Embryonic facial prominence (tissue), 1 donor: Measurements from ENCODE around the gene SREBF2.
"Not testable (repeated sequence)": the region's sequence is repeated elsewhere in the genome, so short reads cannot be mapped to it uniquely, and the experiment has no call there.

Source experiments
- DNase-seq: peaks from one replicate; pipeline ENCODE4 v3.0.0-alpha.2; 2016; ENCODE audit errors: extremely low spot score

Gene SREBF2

DNA sequence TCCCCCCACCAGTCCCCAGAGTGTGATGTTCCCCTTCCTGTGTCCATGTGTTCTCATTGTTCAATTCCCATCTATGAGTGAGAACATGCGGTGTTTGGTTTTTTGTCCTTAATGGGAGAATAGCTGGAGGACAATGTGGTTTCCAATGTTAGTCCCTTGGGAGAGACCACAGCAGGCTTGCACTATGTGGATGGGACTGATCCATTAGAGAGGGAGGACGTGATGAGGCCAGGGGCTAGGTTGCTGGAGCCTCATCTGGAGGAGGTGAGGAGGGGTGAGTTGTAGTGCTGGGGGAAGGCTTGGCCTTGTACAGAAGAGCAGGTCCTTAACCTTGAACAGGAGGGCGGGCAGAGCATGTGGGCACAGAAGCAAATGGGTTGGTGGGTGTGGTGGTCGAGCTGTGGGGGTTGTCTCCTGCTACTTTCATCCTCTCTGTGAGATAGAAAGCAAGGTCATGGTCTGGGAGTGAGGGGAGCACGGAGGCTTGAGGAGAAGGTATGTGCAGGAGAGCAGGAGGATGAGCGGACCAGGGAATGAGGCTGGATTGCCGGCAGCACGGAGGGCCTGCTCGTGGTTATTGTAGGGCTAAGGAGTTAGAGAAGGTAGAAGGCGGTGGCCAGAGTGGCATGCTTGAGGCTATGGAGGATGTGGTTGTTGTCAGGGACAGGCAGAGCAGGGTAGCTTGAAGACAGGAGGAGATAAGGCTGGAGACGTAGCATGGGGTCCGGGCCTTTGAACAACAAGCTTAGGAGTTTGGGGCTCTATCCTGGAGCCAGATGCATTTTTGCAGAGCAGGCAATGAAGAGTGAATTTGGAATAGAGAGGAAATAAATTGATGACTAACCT is 11.2 kb upstream of the SREBF2 start:
- no peak for DNase-seq

DNA sequence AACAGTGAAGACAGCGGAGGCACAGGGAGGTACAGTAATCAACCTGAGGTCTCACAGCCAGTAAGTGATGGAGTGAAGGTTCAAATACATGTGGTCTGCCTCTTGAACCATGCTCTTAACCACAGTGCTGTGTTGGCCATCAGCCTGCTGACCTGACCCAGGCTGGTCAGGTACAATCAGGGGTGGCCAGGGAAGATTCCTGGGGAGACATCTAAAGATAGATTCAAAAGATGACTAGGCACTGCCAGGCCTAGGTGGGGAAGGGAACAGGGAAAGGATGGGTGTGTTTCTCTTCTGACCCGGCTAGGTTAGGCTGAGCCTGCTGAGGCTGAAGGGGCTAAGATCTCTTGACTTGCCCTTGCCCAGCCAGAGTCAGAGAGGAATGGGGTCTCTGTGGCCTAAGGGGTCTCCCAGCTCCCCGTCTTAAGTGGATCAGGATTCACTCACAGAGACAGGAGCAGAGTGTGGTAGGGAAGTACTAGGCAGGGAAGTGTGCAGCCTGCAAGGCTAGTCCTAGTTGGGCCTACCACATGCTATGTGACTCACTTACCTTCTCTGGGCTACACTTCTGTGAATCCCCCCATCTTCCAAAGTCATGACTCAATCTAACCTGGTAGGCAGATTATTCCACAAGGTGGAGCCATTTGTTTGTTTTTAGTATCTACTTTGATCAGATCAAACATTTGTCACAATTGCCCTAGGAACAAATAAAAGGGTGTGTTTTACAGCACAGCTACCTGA is 10.4 kb upstream of the SREBF2 start:
- no peak for DNase-seq

DNA sequence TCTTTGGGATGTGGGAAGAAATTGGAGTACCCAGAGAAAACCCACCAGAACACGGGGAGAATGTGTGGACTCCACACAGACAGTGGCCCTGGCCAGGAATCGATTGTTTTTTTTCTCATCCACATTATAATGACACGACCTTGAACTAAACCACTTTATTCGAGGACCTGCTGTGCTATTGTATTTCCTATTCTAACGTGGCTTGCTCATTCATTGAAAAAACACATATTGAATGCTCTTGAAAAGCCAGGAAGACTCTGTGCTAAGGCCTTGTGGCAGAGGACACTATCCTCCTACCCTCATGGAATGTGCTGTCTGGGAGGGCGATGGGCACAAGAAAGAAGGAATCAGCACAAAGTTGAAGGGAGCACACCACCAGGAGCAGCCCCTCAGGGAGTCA is 9.1 kb upstream of the SREBF2 start:
- DNase-seq, result no peak

DNA sequence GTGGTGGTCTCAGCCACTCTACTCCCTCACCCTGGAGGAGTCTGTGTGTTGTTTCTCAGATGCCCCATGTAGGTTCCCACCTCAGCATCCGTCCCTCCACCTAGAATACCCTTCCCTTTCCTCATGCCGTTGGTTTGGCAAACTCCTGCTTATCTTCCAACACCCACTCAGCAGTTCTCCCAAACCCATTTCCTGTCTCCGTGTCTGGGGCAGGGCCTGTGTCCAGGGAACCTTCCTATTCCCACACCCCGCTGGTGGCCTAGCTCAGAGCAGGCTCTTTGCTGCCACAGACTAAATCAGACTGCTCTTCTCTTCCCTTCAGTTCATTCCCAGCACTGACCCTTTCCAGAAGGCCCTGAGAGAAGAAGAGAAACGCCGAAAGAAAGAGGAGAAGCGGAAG is 7.5 kb upstream of the SREBF2 start:
- DNase-seq, result no peak

DNA sequence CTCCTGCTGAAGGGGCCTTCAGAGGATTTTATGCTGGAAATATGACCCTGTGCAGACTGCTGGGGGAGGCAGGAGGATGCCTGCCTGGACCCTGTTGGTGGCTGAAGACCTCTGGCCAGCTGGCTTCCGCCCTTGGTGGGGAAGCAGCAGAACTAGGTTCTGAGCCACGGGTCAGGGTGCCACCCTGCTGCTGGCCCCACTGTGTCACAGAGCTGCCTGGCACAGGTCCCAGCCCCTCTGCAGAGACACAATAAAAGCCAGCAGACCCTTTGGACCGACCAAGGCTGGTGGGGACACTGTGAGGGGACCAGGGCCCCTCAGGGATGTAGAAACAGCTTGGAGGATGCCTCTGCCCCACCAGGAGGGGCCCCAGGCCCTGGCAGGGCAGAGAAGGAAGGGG is 6.9 kb upstream of the SREBF2 start:
- DNase-seq, result no peak

DNA sequence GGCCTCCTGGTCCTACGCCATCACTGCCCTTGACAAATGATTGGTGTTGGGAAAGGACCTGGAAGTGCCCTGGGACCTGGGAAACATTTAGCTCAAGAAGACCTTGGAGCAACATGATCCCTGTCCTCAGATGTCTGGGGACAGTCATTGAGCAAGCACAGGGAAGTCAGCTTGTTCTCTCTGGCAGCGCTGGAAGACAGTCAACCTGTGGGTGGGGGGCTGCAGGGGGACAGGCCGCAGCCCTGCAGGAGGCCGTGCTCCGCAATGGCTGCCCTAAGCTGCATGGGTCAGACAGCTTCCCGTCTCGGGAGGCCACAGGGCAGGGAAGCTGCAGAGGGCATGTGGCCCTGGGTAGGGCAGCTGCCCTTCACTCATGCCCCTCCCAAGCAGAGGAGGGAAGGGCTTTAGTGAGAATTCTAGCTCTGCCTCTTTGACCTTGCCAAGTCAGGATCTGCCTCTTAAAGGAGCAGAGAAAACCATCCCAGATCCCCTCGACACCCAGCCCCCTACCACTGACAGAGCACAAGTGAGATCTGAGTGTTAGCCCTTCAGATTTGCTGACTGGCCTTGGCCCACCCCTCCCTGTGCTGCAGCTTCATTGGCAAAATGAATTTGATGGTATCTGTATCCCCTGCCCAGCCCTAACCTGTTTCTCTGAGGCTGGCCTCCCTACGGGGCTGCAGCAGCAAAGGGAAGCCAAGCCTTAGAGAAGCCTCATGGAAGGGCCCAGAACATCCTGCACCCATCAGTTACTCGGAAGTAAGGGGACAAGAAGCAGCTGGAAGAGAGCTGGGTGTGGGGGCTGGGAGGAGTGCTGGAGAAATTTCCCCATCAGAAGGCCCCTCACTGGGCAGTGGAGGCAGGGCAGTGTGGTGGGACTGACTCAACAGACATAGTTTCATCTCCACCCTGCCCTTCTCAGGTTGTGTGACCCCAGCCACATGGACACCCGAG is 6.2 kb upstream of the SREBF2 start:
- DNase-seq, result no peak

DNA sequence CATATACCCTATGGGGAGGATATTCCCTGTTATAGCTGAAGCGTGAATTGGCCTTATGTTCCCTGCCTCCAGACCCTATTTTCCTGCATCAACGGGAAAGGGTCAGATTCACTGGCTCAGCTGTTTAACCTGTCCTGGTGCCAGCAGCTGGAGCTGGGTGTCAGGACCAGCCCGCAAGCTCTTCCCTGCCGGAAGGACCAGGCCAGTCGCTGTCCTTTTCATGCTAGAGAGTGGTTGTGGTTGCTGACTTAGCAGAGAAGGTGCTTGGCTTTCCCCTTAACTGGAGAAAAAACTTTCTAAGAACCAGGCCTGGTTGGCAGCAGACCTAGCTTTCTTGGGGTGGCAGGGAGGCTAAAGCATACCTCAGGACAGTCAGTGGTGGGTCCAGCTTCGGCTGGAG is 5.2 kb upstream of the SREBF2 start:
- DNase-seq, result no peak

DNA sequence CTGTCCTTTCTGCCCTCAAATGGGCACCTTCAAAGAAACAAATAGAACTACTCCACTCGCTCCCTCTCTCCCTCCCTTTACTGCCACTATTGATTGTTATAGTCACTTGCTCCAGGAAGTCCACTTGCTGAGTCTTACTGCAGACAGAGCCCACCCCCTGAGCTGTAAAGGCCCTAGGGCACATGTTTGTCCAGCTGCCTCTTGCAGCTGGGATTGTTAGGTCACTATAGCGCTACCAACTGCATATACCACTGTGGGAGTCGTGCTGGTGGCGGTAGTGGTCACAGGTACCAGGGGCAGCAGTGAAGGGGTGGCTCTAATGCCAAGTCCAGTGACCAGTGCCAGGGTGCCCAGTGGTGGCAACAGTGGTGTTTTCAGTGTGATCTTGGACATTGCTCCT is 4.4 kb upstream of the SREBF2 start:
- no peak for DNase-seq

DNA sequence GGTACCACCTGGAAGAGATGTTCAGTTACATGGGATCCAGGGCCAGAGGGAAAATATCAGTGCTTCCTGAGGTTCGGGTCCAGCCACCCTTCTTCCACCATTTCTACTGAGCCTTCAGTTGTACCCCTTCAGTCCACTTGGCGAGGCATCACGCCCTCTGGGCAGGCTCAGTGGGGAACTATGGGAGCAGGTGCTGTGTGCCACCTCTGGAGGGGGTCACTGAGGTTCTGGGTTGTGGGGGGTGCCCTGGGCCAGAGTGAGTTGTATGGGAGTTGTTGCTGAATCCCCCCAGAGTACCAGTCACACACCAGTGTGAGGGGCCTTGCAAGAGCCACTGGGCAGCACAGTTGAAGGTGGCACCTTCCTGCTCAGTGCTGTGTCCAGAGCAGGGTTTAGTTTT is 2.7 kb upstream of the SREBF2 start:
- no peak for DNase-seq

DNA sequence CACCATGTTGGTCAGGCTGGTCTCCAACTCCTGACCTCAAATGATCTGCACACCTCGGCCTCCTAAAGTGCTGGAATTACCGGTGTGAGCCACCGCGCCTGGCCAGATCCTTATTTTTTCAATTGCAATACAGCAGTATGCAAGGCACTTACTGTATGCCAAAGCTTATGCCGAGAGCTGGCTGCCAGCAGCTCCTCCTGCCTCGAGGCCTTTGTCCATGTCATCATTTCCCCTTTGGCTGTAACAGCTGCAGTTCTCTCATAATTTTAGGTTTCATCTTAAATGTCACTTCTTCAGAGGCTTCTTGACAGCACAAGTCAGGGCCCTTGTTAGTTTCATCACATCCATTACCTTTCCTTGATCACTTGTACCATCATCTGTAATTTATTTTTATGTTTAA is 1.5 kb upstream of the SREBF2 start:
- DNase-seq, result no peak

DNA sequence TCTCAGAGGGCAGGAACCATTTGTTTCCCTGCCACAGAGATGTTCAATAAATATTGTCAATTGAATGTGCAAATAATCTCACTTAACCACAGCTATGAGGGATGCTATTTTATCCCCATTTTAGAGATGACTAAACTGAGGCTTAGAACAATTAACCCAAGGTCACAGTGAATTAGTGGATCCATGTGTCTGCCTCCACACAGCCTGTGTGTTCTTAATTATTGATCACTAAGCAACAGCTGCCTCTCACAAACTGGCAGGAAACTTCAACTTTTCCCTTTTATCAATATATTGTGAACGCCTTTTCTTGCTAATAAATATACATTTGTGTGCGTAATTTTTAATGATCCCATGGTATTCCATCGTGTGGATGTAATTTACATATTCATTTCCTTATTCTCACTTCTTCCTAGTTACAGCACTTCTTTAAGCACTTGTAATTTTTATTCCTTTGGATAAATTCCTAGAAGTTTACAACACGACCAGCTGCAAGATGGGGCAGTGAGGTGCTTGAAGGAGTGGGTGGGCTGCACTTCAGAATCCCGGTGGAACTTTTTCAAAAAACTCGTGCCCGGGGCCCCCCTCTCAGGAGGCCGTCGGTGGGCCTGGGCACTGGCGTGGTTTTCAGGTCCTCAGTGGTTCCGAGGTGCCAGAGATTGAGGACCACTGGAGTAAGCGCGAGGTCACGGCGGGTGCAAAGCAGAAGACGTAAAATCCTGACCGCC is 915 bp upstream of the SREBF2 start:
- no peak for DNase-seq

DNA sequence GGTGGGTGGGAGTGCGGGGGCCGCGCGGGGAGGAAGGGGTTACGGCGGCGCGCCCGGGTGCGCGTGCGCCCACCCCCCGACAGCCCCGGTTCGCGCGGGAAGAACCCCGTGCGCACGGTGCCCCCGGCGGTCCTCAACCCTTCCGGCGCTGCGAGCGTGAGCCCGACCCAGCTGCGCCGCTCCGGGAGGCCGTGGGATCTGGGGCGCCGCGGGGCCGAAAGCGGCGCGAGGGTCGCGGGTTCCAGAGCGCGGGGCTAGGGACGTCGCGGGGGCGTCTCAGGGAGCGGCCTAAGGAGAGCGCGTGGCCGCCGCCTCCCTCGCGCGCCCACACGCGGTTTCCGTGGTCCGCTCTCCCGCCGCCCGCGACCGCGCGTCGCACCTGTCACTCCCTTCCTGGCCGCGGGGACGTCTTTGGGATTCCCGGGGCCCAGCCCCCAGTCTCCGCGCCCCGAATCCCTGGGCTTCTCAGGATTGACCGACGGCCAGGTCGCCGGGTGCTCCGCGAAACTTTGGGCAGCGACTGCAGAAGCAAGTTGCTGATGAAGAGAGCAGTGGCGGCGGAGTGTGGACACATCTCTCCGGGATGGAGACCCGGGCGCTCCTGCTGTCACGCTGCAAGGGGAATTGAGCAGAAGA is 582 bp downstream of the SREBF2 start:
- no peak for DNase-seq

DNA sequence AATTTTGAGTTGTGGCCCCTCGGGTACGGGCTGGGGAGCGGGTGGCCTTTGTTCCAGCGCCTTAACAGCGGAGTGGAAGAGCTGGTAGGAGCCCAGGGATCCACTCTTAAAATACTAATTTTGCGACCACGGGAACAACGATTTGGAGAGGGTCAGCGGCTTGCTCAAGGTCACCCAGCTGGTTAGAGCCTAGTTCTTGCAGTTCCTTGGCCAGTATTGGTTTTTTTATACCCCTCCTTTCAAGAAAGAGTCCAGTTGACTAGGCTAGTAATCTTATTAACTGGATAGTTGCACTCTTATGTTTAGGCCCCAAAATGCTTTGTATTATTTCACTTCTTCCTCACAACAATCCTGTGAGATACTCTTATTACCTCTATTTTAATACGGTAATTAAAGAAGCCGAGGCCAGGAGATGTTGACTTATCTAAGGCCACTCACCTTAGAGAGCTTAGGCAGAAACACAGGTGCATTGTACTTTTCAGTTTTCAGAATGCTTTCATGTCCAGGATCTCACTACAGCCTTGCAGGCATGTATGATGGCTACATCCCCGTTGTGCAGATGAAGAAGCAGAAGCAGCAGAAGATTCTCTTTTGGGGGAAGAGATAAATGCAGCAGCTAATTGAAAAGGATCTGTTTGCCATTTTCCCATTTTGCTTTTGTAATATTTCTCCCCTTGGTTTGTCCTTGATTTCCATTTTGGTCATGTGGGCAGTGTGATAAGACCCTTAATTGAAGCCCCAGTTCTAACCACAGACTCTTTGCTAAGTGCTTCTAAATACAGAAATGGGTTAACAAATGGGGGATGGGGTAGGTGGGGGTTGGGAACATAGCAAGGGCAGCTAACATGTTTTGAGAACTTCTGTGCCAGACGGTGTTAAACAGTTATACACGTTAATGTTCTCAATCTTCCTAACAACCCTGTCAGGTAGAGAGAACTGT is 1.4 kb downstream of the SREBF2 start:
- no peak for DNase-seq

DNA sequence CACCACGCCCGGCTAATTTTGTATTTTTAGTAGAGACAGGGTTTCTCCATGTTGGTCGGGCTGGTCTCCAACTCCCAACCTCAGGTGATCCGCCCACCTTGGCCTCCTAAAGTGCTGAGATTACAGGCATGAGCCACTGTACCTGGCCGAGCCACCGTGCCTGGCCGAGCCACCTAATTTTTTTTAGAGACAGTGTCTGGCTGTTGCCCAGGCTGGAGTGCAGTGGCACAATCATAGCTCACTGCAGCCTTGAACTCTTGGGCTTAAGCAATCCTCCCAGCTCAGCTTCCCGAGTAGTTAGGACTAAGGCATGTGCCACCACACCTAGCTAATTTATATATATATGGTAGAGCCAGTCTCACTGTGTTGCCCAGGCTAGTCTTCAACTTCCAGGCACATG is 2.6 kb downstream of the SREBF2 start:
- DNase-seq, result not testable (repeated sequence)

DNA sequence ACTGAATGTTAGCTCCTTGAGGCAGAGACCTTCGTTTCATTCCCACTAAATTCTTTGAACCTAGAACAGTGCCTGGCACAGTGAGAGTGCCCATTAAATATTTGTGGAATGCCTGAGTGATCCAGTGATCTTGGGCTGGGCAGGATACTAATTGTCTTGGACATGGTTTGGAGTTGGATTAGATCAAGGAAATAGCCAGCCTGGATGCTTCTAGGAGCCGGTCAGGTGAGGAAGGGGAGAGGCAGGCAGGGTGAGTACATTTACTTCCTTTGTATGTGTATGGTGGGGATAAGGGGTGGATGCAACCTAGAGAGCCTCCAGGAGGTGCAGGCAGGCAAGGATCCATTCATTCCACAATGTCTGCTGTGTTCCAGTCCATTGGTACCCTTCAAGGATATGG is 3.6 kb downstream of the SREBF2 start:
- DNase-seq, result no peak

DNA sequence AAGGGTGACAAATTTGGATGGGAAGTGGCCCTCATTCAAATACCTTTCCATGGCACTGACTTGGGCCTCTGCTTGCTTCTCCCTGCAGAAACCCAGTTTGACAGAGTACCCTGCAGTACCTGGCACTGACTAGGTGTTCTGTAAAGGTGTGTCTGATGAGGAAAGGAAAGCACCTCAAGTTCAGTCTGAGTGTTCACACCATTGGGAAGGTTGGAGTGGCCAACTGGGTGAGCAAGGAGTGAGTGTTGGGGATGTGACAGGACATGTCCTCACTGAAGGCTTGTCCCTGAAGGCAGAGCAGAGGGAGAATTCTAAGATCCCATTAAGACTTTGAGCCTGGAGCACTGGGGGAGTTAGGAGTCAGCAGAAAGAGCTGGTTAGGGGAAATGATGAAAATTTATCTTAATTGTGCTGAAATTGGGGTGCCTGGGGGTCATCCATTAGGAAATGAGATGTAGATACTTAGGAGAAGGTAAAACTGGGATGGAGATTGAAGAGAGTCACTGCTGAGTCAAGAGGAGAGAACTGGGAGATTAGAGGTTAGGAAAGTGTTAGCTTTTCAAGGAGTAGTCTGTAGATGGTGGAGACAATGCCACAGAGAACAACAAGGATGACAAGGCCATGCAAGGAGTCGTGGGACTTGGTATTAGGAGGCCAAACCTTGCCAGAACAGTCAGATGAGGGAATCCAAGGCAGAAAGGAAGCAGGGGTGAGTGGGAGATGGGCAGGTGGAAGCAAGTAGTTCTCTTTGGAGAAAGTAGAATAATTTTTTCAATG is 6.1 kb downstream of the SREBF2 start:
- DNase-seq, result no peak

DNA sequence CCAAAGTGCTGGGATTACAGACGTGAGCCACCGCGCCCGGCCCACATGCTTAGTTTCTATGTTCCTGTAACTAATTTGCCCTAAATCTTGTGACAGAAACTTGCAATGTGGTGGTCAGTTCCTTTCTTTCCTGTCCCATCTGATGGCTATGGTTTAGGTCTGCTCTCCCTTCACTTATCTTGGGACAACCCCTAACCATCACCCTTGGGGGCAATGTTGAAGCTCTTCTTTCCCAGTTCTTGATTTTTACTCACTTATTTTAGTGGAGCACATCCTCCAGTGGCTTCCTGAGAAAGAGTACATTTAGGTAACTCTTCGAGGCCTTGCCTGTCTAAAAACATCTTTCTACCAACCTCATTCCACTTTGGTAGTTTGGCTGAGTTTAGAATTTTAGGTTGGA is 7.3 kb downstream of the SREBF2 start:
- DNase-seq, result no peak

DNA sequence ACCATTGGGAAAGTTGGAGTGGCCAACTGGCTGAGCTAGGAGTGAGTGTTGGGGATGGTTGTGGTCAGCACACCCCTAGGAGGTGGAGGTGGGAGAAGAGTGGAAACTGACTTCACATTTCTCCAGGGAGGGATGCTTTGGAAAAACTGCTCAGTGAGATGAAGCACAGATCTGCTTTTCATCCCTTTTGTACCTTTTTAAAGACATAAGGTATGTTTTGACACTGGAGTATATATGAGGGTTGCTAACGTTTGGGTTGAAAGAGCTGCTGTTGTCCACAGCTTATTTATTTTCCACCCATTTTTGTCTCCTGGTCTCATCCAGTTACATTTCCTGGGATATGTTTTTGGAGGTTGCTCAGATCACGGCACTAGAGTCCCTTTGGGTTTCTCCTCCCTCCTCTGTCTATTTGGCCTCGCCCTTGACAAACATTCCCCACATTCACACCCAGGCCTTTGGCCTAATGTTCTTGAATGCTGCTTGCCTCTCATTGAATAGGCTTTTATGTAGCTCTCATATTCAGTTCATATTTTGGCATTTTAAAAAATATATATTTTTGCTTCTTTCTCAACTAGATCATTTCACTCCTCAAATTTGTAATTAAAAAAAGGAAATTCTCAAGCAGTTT is 8.3 kb downstream of the SREBF2 start:
- no peak for DNase-seq
